ENCODE data around the gene TRAPPC10. TPM values are rescaled to one million over a fixed set of nuclear protein-coding genes. Genes with fewer than 3 reads are reported as not detected.

The TRAPPC10 gene
- total and polyA plus RNA-seq, 2 donors (not counting 1 experiment from before 2014, with no cell fraction given), result 61.7 to 145 TPM

- Histone ChIP-seq H3K79me2 (ENCODE audit: control insufficient read depth, insufficient read depth, low read length) (no peaks in the 10 kb centered on the region), H2AFZ (ENCODE audit: insufficient read depth, low read depth, low read length, poor library complexity, severe bottlenecking) (no peak overlapping the region), H3K27me3 (replicated peaks in 1 of 4; ENCODE audit: control extremely low read depth in 1 of 4, control insufficient read depth in 3 of 4, insufficient read depth in 4 of 4, low read length in 3 of 4) (no peaks in the 10 kb centered on the region), H3K4me1 (ENCODE audit: control insufficient read depth in 2 of 2, insufficient read depth in 2 of 2, low read length in 2 of 2) (no peaks in the 10 kb centered on the region), H3K4me2 (replicated peaks; ENCODE audit: low read depth, low read length, poor library complexity, severe bottlenecking) (no peak overlapping the region), H3K9ac (ENCODE audit: low read length) (no peak overlapping the region), H3K36me3 (replicated peaks in 1 of 2; ENCODE audit: control extremely low read depth in 1 of 2, control insufficient read depth in 1 of 2, extremely low read depth in 1 of 2, insufficient read depth in 2 of 2, low read length in 1 of 2) (peaks cover 0 to 28% of the 10 kb centered on the region in 2 experiments), H3K9me3 (ENCODE audit: control extremely low read depth in 1 of 3, control insufficient read depth in 2 of 3, insufficient read depth in 1 of 3, low read length in 2 of 3) (no peaks in the 10 kb centered on the region), H3K27ac (ENCODE audit: low read length in 2 of 2) (no peak overlapping the region), H3K4me3 (ENCODE audit: control extremely low read depth in 1 of 5, extremely low read depth in 1 of 5, insufficient read depth in 1 of 5, low read depth in 2 of 5, low read length in 4 of 5) (no peak overlapping the region), H4K20me1 (ENCODE audit: control insufficient read depth, insufficient read depth, low read length, poor library complexity, severe bottlenecking) (no peaks in the 10 kb centered on the region)
- no peak for DNase-seq
- TF ChIP-seq EZH2 (IDR thresholded peaks at IDR 0.05; ENCODE audit: borderline replicate concordance, insufficient read depth, low read depth, low read length, poor library complexity, severe bottlenecking) (no peak), CTCF (IDR thresholded peaks at IDR 0.05) (no peak)
- no peaks in the 10 kb centered on the region for H3K4me1 Mint-ChIP-seq
- H3K9me3 Mint-ChIP-seq (ENCODE audit: insufficient read depth), result no peaks in the 10 kb centered on the region
- no peak overlapping the region for H3K27ac Mint-ChIP-seq
- 92% methylated on average over 9 of the region's 15 CpGs for WGBS (ENCODE audit: insufficient coverage)
- ChIA-PET POLR2A (no interaction called here), CTCF (no interaction called here)
- ATAC-seq (ENCODE audit: low read depth), result no peak
- H3K4me3 Mint-ChIP-seq, result no peak overlapping the region
- intact Hi-C loops (cut with micrococcal nuclease), result no loop called here
- H3K27me3 Mint-ChIP-seq, result no peaks in the 10 kb centered on the region
Measured at GRCh38 chr21:43967981-43968380, 44.1 kb upstream of the TRAPPC10 start.

GRCh38 chr21:43968410-43969114 is 43.5 kb upstream of the TRAPPC10 start:
- intact Hi-C loops (cut with micrococcal nuclease), result no loop called here
- peaks cover 0 to 28% of the 10 kb centered on the region in 2 experiments for H3K36me3 ChIP-seq (replicated peaks in 1 of 2; ENCODE audit: control extremely low read depth in 1 of 2, control insufficient read depth in 1 of 2, extremely low read depth in 1 of 2, insufficient read depth in 2 of 2, low read length in 1 of 2)
- Mint-ChIP-seq H3K4me3 (no peak overlapping the region), H3K9me3 (ENCODE audit: insufficient read depth) (no peaks in the 10 kb centered on the region), H3K4me1 (no peaks in the 10 kb centered on the region), H3K27ac (no peak overlapping the region), H3K27me3 (no peaks in the 10 kb centered on the region)
- H3K9me3 ChIP-seq (ENCODE audit: control extremely low read depth in 1 of 3, control insufficient read depth in 2 of 3, insufficient read depth in 1 of 3, low read length in 2 of 3), result no peaks in the 10 kb centered on the region
- no peak overlapping the region for H2AFZ ChIP-seq (ENCODE audit: insufficient read depth, low read depth, low read length, poor library complexity, severe bottlenecking)
- no peak for TF ChIP-seq CTCF (IDR thresholded peaks at IDR 0.05)
- no peak for TF ChIP-seq EZH2 (IDR thresholded peaks at IDR 0.05; ENCODE audit: borderline replicate concordance, insufficient read depth, low read depth, low read length, poor library complexity, severe bottlenecking)
- no peak overlapping the region for H3K4me3 ChIP-seq (ENCODE audit: control extremely low read depth in 1 of 5, extremely low read depth in 1 of 5, insufficient read depth in 1 of 5, low read depth in 2 of 5, low read length in 4 of 5)
- WGBS (ENCODE audit: insufficient coverage), result 98% methylated on average over 19 of the region's 19 CpGs
- H3K27me3 ChIP-seq (replicated peaks in 1 of 4; ENCODE audit: control extremely low read depth in 1 of 4, control insufficient read depth in 3 of 4, insufficient read depth in 4 of 4, low read length in 3 of 4), result no peaks in the 10 kb centered on the region
- H3K4me2 ChIP-seq (replicated peaks; ENCODE audit: low read depth, low read length, poor library complexity, severe bottlenecking), result no peak overlapping the region
- ATAC-seq (ENCODE audit: low read depth) (no peak), DNase-seq (no peak)
- no peaks in the 10 kb centered on the region for H4K20me1 ChIP-seq (ENCODE audit: control insufficient read depth, insufficient read depth, low read length, poor library complexity, severe bottlenecking)
- CTCF ChIA-PET, result no interaction called here
- H3K27ac ChIP-seq (ENCODE audit: low read length in 2 of 2), result no peak overlapping the region
- no peaks in the 10 kb centered on the region for H3K79me2 ChIP-seq (ENCODE audit: control insufficient read depth, insufficient read depth, low read length)
- no peak overlapping the region for H3K9ac ChIP-seq (ENCODE audit: low read length)
- POLR2A ChIA-PET, result no interaction called here
- H3K4me1 ChIP-seq (ENCODE audit: control insufficient read depth in 2 of 2, insufficient read depth in 2 of 2, low read length in 2 of 2), result no peaks in the 10 kb centered on the region
